A673 (cell line): ENCODE measurements around the gene ZBTB33. TPM values are rescaled to one million over a fixed set of nuclear protein-coding genes. Genes with fewer than 3 reads are reported as not detected.

ENCODE experiments used
- BruUV-seq: library from RNA; stranded (reverse); fragments of 400-500 nt; replicated peaks from 2 replicates; lab custom pipeline; 2021; lab: Mats Ljungman, UMichigan
- CTCF ChIA-PET: fragments of 300-600 bp; sonication (Branson Sonifier 250); formaldehyde crosslinking; loops from one replicate; lab custom pipeline; 2022; ENCODE audit warnings: antibody characterized with exemption; lab: Charles Lee
- POLR2A ChIA-PET: fragments of 300-600 bp; sonication (Branson Sonifier 250); formaldehyde crosslinking; loops from one replicate; lab custom pipeline; 2022; ENCODE audit warnings: antibody characterized with exemption; ENCODE audit not compliant: low non-redundant PET; lab: Charles Lee
- DNase-seq: peaks from one replicate; pipeline ENCODE4 v3.0.0-alpha.2; 2015; ENCODE audit warnings: low spot score
- H3K27ac ChIP-seq: fragments of 200-600 bp; sonication (generic); 2 replicates; pipeline ENCODE4 v1.5.1; 2016; ENCODE audit warnings: mixed run types, low read depth, mild to moderate bottlenecking, mixed read lengths, antibody characterized with exemption, low read length; ENCODE audit not compliant: poor library complexity, severe bottlenecking
- H3K27me3 ChIP-seq: fragments of 200-600 bp; sonication (generic); replicated peaks from 2 replicates; pipeline ENCODE4 v1.6.1; 2017; ENCODE audit warnings: mixed run types, low read depth, mild to moderate bottlenecking, mixed read lengths, antibody characterized with exemption, low read length; ENCODE audit not compliant: insufficient read depth, poor library complexity
- H3K36me3 ChIP-seq: fragments of 200-600 bp; sonication (generic); 2 replicates; pipeline ENCODE4 v1.6.1; 2016; ENCODE audit warnings: mixed run types, mild to moderate bottlenecking, mixed read lengths, antibody characterized with exemption, low read length; ENCODE audit not compliant: insufficient read depth, poor library complexity, severe bottlenecking
- H3K4me1 ChIP-seq: fragments of 200-600 bp; sonication (generic); 2 replicates; pipeline ENCODE4 v1.6.1; 2017; ENCODE audit warnings: mixed run types, mild to moderate bottlenecking, mixed read lengths, antibody characterized with exemption, low read length; ENCODE audit not compliant: insufficient read depth, poor library complexity, severe bottlenecking
- H3K4me3 ChIP-seq: fragments of 200-600 bp; sonication (generic); 2 replicates; pipeline ENCODE4 v1.5.1; 2016; ENCODE audit warnings: low read depth, mixed run types, mild to moderate bottlenecking, mixed read lengths, low read length; ENCODE audit not compliant: poor library complexity, severe bottlenecking
- H3K9me3 ChIP-seq: fragments of 200-600 bp; sonication (generic); 2 replicates; pipeline ENCODE4 v1.6.1; 2016; ENCODE audit warnings: mixed run types, low read depth, mild to moderate bottlenecking, mixed read lengths, antibody characterized with exemption, low read length; ENCODE audit not compliant: poor library complexity, severe bottlenecking
- CTCF ChIP-seq: fragments of 300-800, 200-600 bp; sonication (generic); conservative IDR thresholded peaks from 2 replicates; pipeline ENCODE4 v1.5.1; 2017; ENCODE audit warnings: low read depth, mild to moderate bottlenecking, antibody characterized with exemption, low read length, moderate library complexity, mixed read lengths
- EZH2 ChIP-seq: fragments of 200-600 bp; sonication (generic); IDR thresholded peaks from 2 replicates; pipeline ENCODE4 v1.6.1; 2017; ENCODE audit warnings: borderline replicate concordance, low read depth, mild to moderate bottlenecking, mixed read lengths, antibody characterized with exemption, low read length; ENCODE audit not compliant: poor library complexity, severe bottlenecking
- intact Hi-C: fragments of 100-400 bp; cut with micrococcal nuclease; formaldehyde crosslinking; loops from one replicate; pipeline ENCODE4 v1.10.0; 2022; ENCODE audit not compliant: unreplicated experiment
- total RNA-seq: library from RNA; stranded (reverse); gene quantifications from 2 replicates; pipeline ENCODE4 v1.2.3, GENCODE V29; 2021

Gene ZBTB33
- total RNA-seq, 1 experiment from 2014 or later = 18.2 TPM

GRCh38 chrX:120205816-120206753, 44.5 kb upstream of the ZBTB33 start:
- H3K36me3 ChIP-seq = no peaks in the 10 kb centered on the region
- no peak for DNase-seq
- ChIA-PET POLR2A (no interaction called here), CTCF (no interaction called here)
- peaks cover 20% of the 10 kb centered on the region for H3K27me3 ChIP-seq
- H3K27ac ChIP-seq = no peak overlapping the region
- H3K4me1 ChIP-seq = no peaks in the 10 kb centered on the region
- intact Hi-C loops = no loop called here
- TF ChIP-seq CTCF (no peak), EZH2 (no peak)
- H3K9me3 ChIP-seq = no peaks in the 10 kb centered on the region
- no peak overlapping the region for H3K4me3 ChIP-seq
- no TSS peak for BruUV-seq

- no peak overlapping the region for H3K27ac ChIP-seq
- no TSS peak for BruUV-seq
Observed at GRCh38 chrX:120207009-120207605, 43.5 kb upstream of the ZBTB33 start.

More at GRCh38 chrX:120207009-120207605, 43.5 kb upstream of the ZBTB33 start:
- POLR2A ChIA-PET = no interaction called here
- H3K27me3 ChIP-seq = peaks cover 13% of the 10 kb centered on the region
- H3K9me3 ChIP-seq = no peaks in the 10 kb centered on the region
- intact Hi-C loops = no loop called here
- no peaks in the 10 kb centered on the region for H3K4me1 ChIP-seq
- no peak overlapping the region for H3K4me3 ChIP-seq
- CTCF ChIA-PET = no interaction called here
- TF ChIP-seq EZH2 (no peak), CTCF (no peak)
- no peaks in the 10 kb centered on the region for H3K36me3 ChIP-seq
- DNase-seq = no peak
